HCT116 (cell line): Measurements from ENCODE around the gene TRIM38. TPM values are rescaled to one million over a fixed set of nuclear protein-coding genes. Genes with fewer than 3 reads are reported as not detected.

Experiments
- ATAC-seq: fragments of 200-7000 bp; cut with Tn5 transposase; 2 replicates; pipeline ENCODE4 v1.9.1; 2020; ENCODE audit warnings: mild to moderate bottlenecking, moderate library complexity
- BruUV-seq: library from RNA; stranded (reverse); fragments of 400-500 nt; replicated peaks from 2 replicates; lab custom pipeline; 2021; lab: Mats Ljungman, UMichigan
- CTCF ChIA-PET: fragments of 300-600 bp; sonication (Branson Sonifier 250); formaldehyde crosslinking; loops from one replicate; lab custom pipeline; 2021; ENCODE audit warnings: antibody characterized with exemption; lab: Charles Lee
- POLR2A ChIA-PET: fragments of 300-600, 350-600 bp; sonication (Branson Sonifier 250); formaldehyde crosslinking; loops from one replicate; lab custom pipeline; 2021; ENCODE audit warnings: antibody characterized with exemption; lab: Charles Lee
- RAD21 ChIA-PET, 2 experiments: fragments of 300-600 bp; sonication (Branson Sonifier 250); formaldehyde crosslinking; loops; one replicate each; lab custom pipeline; 2023; ENCODE audit warnings: low total read pairs in 2 of 2; ENCODE audit not compliant: uncharacterized antibody in 2 of 2, unreplicated experiment in 2 of 2, low non-redundant PET in 1 of 2; lab: Charles Lee
- DNase-seq: peaks from one replicate; pipeline ENCODE4 v3.0.0-alpha.2; 2010; ENCODE audit warnings: low read depth, low spot score
- H2AFZ ChIP-seq: fragments of 200-600 bp; shearing (Covaris generic), sonication (generic); 2 replicates; pipeline ENCODE4 v1.6.1; 2017; ENCODE audit warnings: low read depth, mixed run types, mixed read lengths, antibody characterized with exemption, low read length; ENCODE audit not compliant: poor library complexity, severe bottlenecking
- H3K27ac ChIP-seq: 2 replicates; pipeline ENCODE4 v1.5.1; 2012; ENCODE audit warnings: low read depth, low read length
- H3K27me3 ChIP-seq: fragments of 200-600 bp; sonication (generic); 2 replicates; pipeline ENCODE4 v1.6.1; 2016; ENCODE audit warnings: mixed run types, low read length, mixed read lengths; ENCODE audit not compliant: insufficient read depth
- H3K36me3 ChIP-seq, 2 experiments: fragments of 200-500 bp in 1 of 2; fragments of 200-600 bp in 1 of 2; sonication (Bioruptor generic) in 1 of 2; sonication (generic) in 1 of 2; 2 replicates each; pipeline versions ENCODE4 v1.5.1 to v1.6.1; 2014 to 2016; ENCODE audit warnings: low read length in 2 of 2, inconsistent platforms in 1 of 2, mixed read lengths in 1 of 2, mixed run types in 1 of 2; ENCODE audit not compliant: insufficient read depth in 2 of 2, control insufficient read depth in 1 of 2
- H3K4me1 ChIP-seq, 2 experiments: fragments of 200-600 bp in 1 of 2; sonication (generic) in 1 of 2; 2 replicates each; pipeline versions ENCODE4 v1.5.1 to v1.6.1; 2012 to 2017; ENCODE audit warnings: low read length in 2 of 2, inconsistent platforms in 1 of 2, mild to moderate bottlenecking in 1 of 2, mixed read lengths in 1 of 2, mixed run types in 1 of 2, moderate library complexity in 1 of 2; ENCODE audit not compliant: insufficient read depth in 2 of 2, control insufficient read depth in 1 of 2
- H3K4me2 ChIP-seq: fragments of 200-600 bp; sonication (generic); 2 replicates; pipeline ENCODE4 v1.6.1; 2017; ENCODE audit warnings: mixed run types, low read length, mixed read lengths
- H3K4me3 ChIP-seq, 2 experiments: fragments of 200-600 bp in 1 of 2; sonication (generic) in 1 of 2; replicated peaks in 1 of 2; 2 replicates each; pipeline ENCODE4 v1.5.1; 2011 to 2016; ENCODE audit warnings: low read length in 2 of 2, control low read depth in 1 of 2, low read depth in 1 of 2, mild to moderate bottlenecking in 1 of 2, mixed read lengths in 1 of 2, mixed run types in 1 of 2
- H3K79me2 ChIP-seq: fragments of 200-600 bp; sonication (generic); 2 replicates; pipeline ENCODE4 v1.6.1; 2017; ENCODE audit warnings: mild to moderate bottlenecking, mixed run types, low read length, moderate library complexity, mixed read lengths; ENCODE audit not compliant: insufficient read depth
- H3K9ac ChIP-seq: fragments of 200-600 bp; sonication (generic); 2 replicates; pipeline ENCODE4 v1.6.1; 2016; ENCODE audit warnings: low read length, mixed read lengths
- H3K9me2 ChIP-seq: fragments of 200-600 bp; sonication (generic), shearing (Covaris generic); 2 replicates; pipeline ENCODE4 v1.6.1; 2017; ENCODE audit warnings: mixed run types, mild to moderate bottlenecking, moderate library complexity; ENCODE audit not compliant: insufficient read depth
- H3K9me3 ChIP-seq, 2 experiments: fragments of 200-500 bp in 1 of 2; fragments of 200-600 bp in 1 of 2; sonication (Bioruptor generic) in 1 of 2; sonication (generic) in 1 of 2; 2 replicates each; pipeline ENCODE4 v1.6.1; 2014 to 2017; ENCODE audit warnings: low read length in 2 of 2, mixed read lengths in 2 of 2, inconsistent platforms in 1 of 2, low read depth in 1 of 2, mild to moderate bottlenecking in 1 of 2, mixed run types in 1 of 2, moderate library complexity in 1 of 2; ENCODE audit not compliant: control insufficient read depth in 1 of 2, insufficient read depth in 1 of 2
- H4K20me1 ChIP-seq: fragments of 200-600 bp; sonication (generic), shearing (Covaris generic); 2 replicates; pipeline ENCODE4 v1.6.1; 2017; ENCODE audit warnings: mixed run types, mild to moderate bottlenecking, moderate library complexity; ENCODE audit not compliant: insufficient read depth
- CEBPB ChIP-seq: IDR thresholded peaks from 2 replicates; pipeline ENCODE4 v1.6.1; 2012; ENCODE audit warnings: low read depth
- EGR1 ChIP-seq: IDR thresholded peaks from 2 replicates; pipeline ENCODE4 v1.6.1; 2012; ENCODE audit warnings: low read depth
- ELF1 ChIP-seq: IDR thresholded peaks from 2 replicates; pipeline ENCODE4 v1.6.1; 2012; ENCODE audit warnings: low read depth, borderline replicate concordance
- EZH2 ChIP-seq: fragments of 200-600 bp; sonication (generic); IDR thresholded peaks from 2 replicates; pipeline ENCODE4 v1.6.1; 2017; ENCODE audit warnings: antibody characterized with exemption, mixed run types
- EZH2phosphoT487 ChIP-seq: fragments of 200-600 bp; IDR thresholded peaks from 2 replicates; pipeline ENCODE4 v1.6.1; 2018; ENCODE audit warnings: antibody characterized with exemption, borderline replicate concordance
- FOSL1 ChIP-seq: IDR thresholded peaks from 2 replicates; pipeline ENCODE4 v1.6.1; 2012; ENCODE audit warnings: low read depth
- JUND ChIP-seq: IDR thresholded peaks from 2 replicates; pipeline ENCODE4 v1.6.1; 2012
- MAX ChIP-seq: IDR thresholded peaks from 2 replicates; pipeline ENCODE4 v1.6.1; 2012
- POLR2AphosphoS5 ChIP-seq: IDR thresholded peaks from 2 replicates; pipeline ENCODE4 v1.6.1; 2011; ENCODE audit warnings: mild to moderate bottlenecking, low read depth, low read length, moderate library complexity
- RAD21 ChIP-seq: IDR thresholded peaks from 2 replicates; pipeline ENCODE4 v1.6.1; 2012; ENCODE audit warnings: low read depth, mild to moderate bottlenecking
- REST ChIP-seq: IDR thresholded peaks from 2 replicates; pipeline ENCODE4 v1.6.1; 2012; ENCODE audit warnings: low read depth
- SIN3A ChIP-seq: IDR thresholded peaks from 2 replicates; pipeline ENCODE4 v1.6.1; 2012; ENCODE audit warnings: low read depth
- SP1 ChIP-seq: IDR thresholded peaks from 2 replicates; pipeline ENCODE4 v1.6.1; 2012; ENCODE audit warnings: low read depth
- TCF7L2 ChIP-seq: IDR thresholded peaks from 2 replicates; pipeline ENCODE4 v1.7.0; 2011; ENCODE audit warnings: borderline replicate concordance, inconsistent platforms; ENCODE audit not compliant: insufficient read depth, insufficient read length; ENCODE audit errors: extremely low read depth
- YY1 ChIP-seq: IDR thresholded peaks from 2 replicates; pipeline ENCODE4 v1.6.1; 2011; ENCODE audit warnings: low read length, low read depth, moderate library complexity, mild to moderate bottlenecking; ENCODE audit not compliant: insufficient replicate concordance; ENCODE audit errors: extremely low read depth
- ZBTB33 ChIP-seq: IDR thresholded peaks from 2 replicates; pipeline ENCODE4 v1.6.1; 2011; ENCODE audit warnings: mild to moderate bottlenecking, low read length, moderate library complexity; ENCODE audit not compliant: insufficient replicate concordance; ENCODE audit errors: extremely low read depth
- ZNF274 ChIP-seq: fragments of 200-500 bp; sonication (Bioruptor generic); IDR thresholded peaks from 2 replicates; pipeline ENCODE4 v1.6.1; 2014; ENCODE audit warnings: mild to moderate bottlenecking, low read depth, low read length, inconsistent platforms
- intact Hi-C: fragments of 100-400 bp; cut with micrococcal nuclease; formaldehyde crosslinking; loops from 2 replicates; pipeline ENCODE4 v1.10.0; 2022
- total RNA-seq: library from RNA; stranded (reverse); gene quantifications from one replicate; pipeline ENCODE4 v1.2.1, GENCODE V29; 2021; ENCODE audit not compliant: unreplicated experiment

Gene TRIM38
- total RNA-seq, 1 experiment from 2014 or later, result 9.6 TPM

GRCh38 chr6:26006086-26006939, 43.7 kb downstream of the TRIM38 start:
- no peak overlapping the region for H3K9ac ChIP-seq
- no peaks in the 10 kb centered on the region for H3K79me2 ChIP-seq
- H3K4me3 ChIP-seq, result no peak overlapping the region
- DNase-seq (no peak), ATAC-seq (no peak)
- H3K36me3 ChIP-seq, result no peaks in the 10 kb centered on the region
- no peak overlapping the region for H3K4me2 ChIP-seq
- H4K20me1 ChIP-seq, result no peaks in the 10 kb centered on the region
- H3K4me1 ChIP-seq, result no peaks in the 10 kb centered on the region
- TF ChIP-seq EGR1, result no peak
- no peak for TF ChIP-seq SP1
- no peak for TF ChIP-seq ELF1
- TF ChIP-seq EZH2phosphoT487, result no peak
- no peak for TF ChIP-seq ZBTB33
- TF ChIP-seq FOSL1, result no peak
- TF ChIP-seq MAX, result no peak
- no peak for TF ChIP-seq CEBPB
- TF ChIP-seq JUND, result no peak
- no peak for TF ChIP-seq ZNF274
- no peak for TF ChIP-seq YY1
- TF ChIP-seq POLR2AphosphoS5, result no peak
- TF ChIP-seq EZH2, result no peak
- no peak for TF ChIP-seq RAD21
- TF ChIP-seq REST, result no peak
- no peak for TF ChIP-seq TCF7L2
- TF ChIP-seq SIN3A, result no peak
- H3K27me3 ChIP-seq, result no peaks in the 10 kb centered on the region
- RAD21 ChIA-PET, result no interaction called here
- no TSS peak for BruUV-seq
- intact Hi-C loops, result no loop called here
- CTCF ChIA-PET, result interaction anchor here (4.3 kb wide), 1 partner anchor 13 kb away, joined by 20 read pairs; no protein-coding TSS in a partner anchor
- no peaks in the 10 kb centered on the region for H3K9me3 ChIP-seq
- H3K27ac ChIP-seq, result no peak overlapping the region
- POLR2A ChIA-PET, result interaction anchor here (2.9 kb wide), 1 partner anchor 14 kb away, joined by 19 read pairs; a partner anchor contains a TSS
- H3K9me2 ChIP-seq, result no peaks in the 10 kb centered on the region
- H2AFZ ChIP-seq, result no peak overlapping the region
